ENCODE data around the gene ASRGL1.
A peak's percentile ranks its signal among the peaks of the same experiment; 100 is the strongest.

ASRGL1 gene

GRCh38 chr11:62430425-62430824 lies 93.2 kb downstream of the ASRGL1 start:
- POLR2A ChIA-PET = interaction anchor here (1.2 kb wide), 1 partner anchor 144 kb away, joined by 3 read pairs; the partner anchor contains the start of gene EEF1G
- no peak overlapping the region for H3K4me3 ChIP-seq (ENCODE audit: low read depth, low read length)
- CTCF ChIA-PET = interaction anchor here (13.8 to 16.0 kb wide), 2 partner anchors 110 to 128 kb away, joined by 320 to 337 read pairs; partner anchors contain the start of gene AHNAK
- no peak for DNase-seq (ENCODE audit: low read depth, low spot score)
- TF ChIP-seq CTCF (IDR thresholded peaks at IDR 0.05; ENCODE audit: insufficient read depth, low read length, missing control alignments) = no peak

GRCh38 chr11:62431171-62431901 lies 94.1 kb downstream of the ASRGL1 start:
- POLR2A ChIA-PET = no interaction called here
- CTCF ChIA-PET = interaction anchor here (16.0 kb wide), 1 partner anchor 109 kb away, joined by 320 read pairs; the partner anchor contains the start of gene AHNAK
- DNase-seq (ENCODE audit: low read depth, low spot score) = peak; percentile 72
- H3K4me3 ChIP-seq (ENCODE audit: low read depth, low read length) = no peak overlapping the region; the same call in none of the 2 replicates
- TF ChIP-seq CTCF (IDR thresholded peaks at IDR 0.05; ENCODE audit: insufficient read depth, low read length, missing control alignments) = no peak

GRCh38 chr11:62432695-62433094 lies 95.4 kb downstream of the ASRGL1 start:
- ChIA-PET POLR2A (no interaction called here), CTCF (interaction anchor here (1.2 kb wide), 1 partner anchor 9 kb away, joined by 3 read pairs; no protein-coding TSS in a partner anchor)
- DNase-seq (ENCODE audit: low read depth, low spot score) = no peak
- TF ChIP-seq CTCF (IDR thresholded peaks at IDR 0.05; ENCODE audit: insufficient read depth, low read length, missing control alignments) = no peak
- H3K4me3 ChIP-seq (ENCODE audit: low read depth, low read length) = no peak overlapping the region

GRCh38 chr11:62433141-62433903 lies 96.1 kb downstream of the ASRGL1 start:
- TF ChIP-seq CTCF (IDR thresholded peaks at IDR 0.05; ENCODE audit: insufficient read depth, low read length, missing control alignments) = no peak
- CTCF ChIA-PET = interaction anchor here (0.7 to 1.2 kb wide), 3 partner anchors 8 to 128 kb away, joined by 3 read pairs; no protein-coding TSS in a partner anchor
- no peak overlapping the region for H3K4me3 ChIP-seq (ENCODE audit: low read depth, low read length)
- POLR2A ChIA-PET = no interaction called here
- no peak for DNase-seq (ENCODE audit: low read depth, low spot score)

GRCh38 chr11:62433904-62434276 lies 96.6 kb downstream of the ASRGL1 start:
- H3K4me3 ChIP-seq (ENCODE audit: low read depth, low read length) = no peak overlapping the region
- DNase-seq (ENCODE audit: low read depth, low spot score) = no peak
- no peak for TF ChIP-seq CTCF (IDR thresholded peaks at IDR 0.05; ENCODE audit: insufficient read depth, low read length, missing control alignments)
- ChIA-PET CTCF (interaction anchor here (0.7 to 4.6 kb wide), 4 partner anchors 9 to 127 kb away, joined by 3 to 28 read pairs (median 4); no protein-coding TSS in a partner anchor), POLR2A (no interaction called here)
